Measurements from ENCODE around the gene SLCO3A1. TPM values are rescaled to one million over a fixed set of nuclear protein-coding genes. Genes with fewer than 3 reads are reported as not detected.

SLCO3A1 gene
- total and polyA plus RNA-seq, 2 experiments from 2014 or later = 35.5 to 71.9 TPM

GRCh38 chr15:92151741-92152140 lies 298.2 kb downstream of the SLCO3A1 start:
- H3K27ac ChIP-seq = no peak overlapping the region
- DNase-seq (ENCODE audit: low read depth in 1 of 2, low spot score in 1 of 2) = no peak
- no peaks in the 10 kb centered on the region for H3K27me3 ChIP-seq
- no peak overlapping the region for H3K4me3 ChIP-seq
- H3K4me1 ChIP-seq (ENCODE audit: low read depth) = no peaks in the 10 kb centered on the region
- TF ChIP-seq CTCF (IDR thresholded peaks at IDR 0.05; ENCODE audit: low read depth, low read length) = no peak
- peaks cover 18% of the 10 kb centered on the region for H3K36me3 ChIP-seq
- H3K9me3 ChIP-seq (ENCODE audit: low read depth) = no peaks in the 10 kb centered on the region

- no peak for DNase-seq (ENCODE audit: low read depth in 1 of 2, low spot score in 1 of 2)
- Histone ChIP-seq H3K27ac (no peak overlapping the region), H3K27me3 (no peaks in the 10 kb centered on the region), H3K4me1 (ENCODE audit: low read depth) (no peaks in the 10 kb centered on the region), H3K36me3 (peaks cover 11% of the 10 kb centered on the region), H3K4me3 (no peak overlapping the region), H3K9me3 (ENCODE audit: low read depth) (no peaks in the 10 kb centered on the region)
- TF ChIP-seq CTCF (IDR thresholded peaks at IDR 0.05; ENCODE audit: low read depth, low read length) = no peak
Measured at GRCh38 chr15:92152983-92153382, 299.5 kb downstream of the SLCO3A1 start.

- Histone ChIP-seq H3K27me3 (no peaks in the 10 kb centered on the region), H3K36me3 (peaks cover 11% of the 10 kb centered on the region), H3K9me3 (ENCODE audit: low read depth) (no peaks in the 10 kb centered on the region), H3K4me1 (ENCODE audit: low read depth) (no peaks in the 10 kb centered on the region), H3K27ac (no peak overlapping the region), H3K4me3 (no peak overlapping the region)
- no peak for TF ChIP-seq CTCF (IDR thresholded peaks at IDR 0.05; ENCODE audit: low read depth, low read length)
- no peak for DNase-seq (ENCODE audit: low read depth in 1 of 2, low spot score in 1 of 2)
Measured at GRCh38 chr15:92153620-92154019, 300.1 kb downstream of the SLCO3A1 start.

GRCh38 chr15:92155934-92156333 lies 302.4 kb downstream of the SLCO3A1 start:
- no peak for DNase-seq (ENCODE audit: low read depth in 1 of 2, low spot score in 1 of 2)
- no peak overlapping the region for H3K4me3 ChIP-seq

GRCh38 chr15:92157666-92158298 lies 304.3 kb downstream of the SLCO3A1 start:
- Histone ChIP-seq H3K27me3 (no peaks in the 10 kb centered on the region), H3K27ac (no peak overlapping the region), H3K4me1 (ENCODE audit: low read depth) (no peaks in the 10 kb centered on the region), H3K36me3 (peaks cover 1% of the 10 kb centered on the region), H3K4me3 (no peak overlapping the region), H3K9me3 (ENCODE audit: low read depth) (no peaks in the 10 kb centered on the region)
- no peak for DNase-seq (ENCODE audit: low read depth in 1 of 2, low spot score in 1 of 2)
- no peak for TF ChIP-seq CTCF (IDR thresholded peaks at IDR 0.05; ENCODE audit: low read depth, low read length)

More at GRCh38 chr15:92155934-92156333, 302.4 kb downstream of the SLCO3A1 start:
- Histone ChIP-seq H3K9me3 (ENCODE audit: low read depth) (no peaks in the 10 kb centered on the region), H3K4me1 (ENCODE audit: low read depth) (no peaks in the 10 kb centered on the region), H3K27me3 (no peaks in the 10 kb centered on the region), H3K27ac (no peak overlapping the region), H3K36me3 (peaks cover 8% of the 10 kb centered on the region)
- TF ChIP-seq CTCF (IDR thresholded peaks at IDR 0.05; ENCODE audit: low read depth, low read length) = no peak
